Measurements from ENCODE around the gene POC1A. TPM values are rescaled to one million over a fixed set of nuclear protein-coding genes. Genes with fewer than 3 reads are reported as not detected.

POC1A gene
- total and polyA plus RNA-seq, 9 of the 15 experiments (the other 6 are each of a cell fraction or from before 2014, with no cell fraction given): 7.2 to 17.5 (median 12.1) TPM

DNA sequence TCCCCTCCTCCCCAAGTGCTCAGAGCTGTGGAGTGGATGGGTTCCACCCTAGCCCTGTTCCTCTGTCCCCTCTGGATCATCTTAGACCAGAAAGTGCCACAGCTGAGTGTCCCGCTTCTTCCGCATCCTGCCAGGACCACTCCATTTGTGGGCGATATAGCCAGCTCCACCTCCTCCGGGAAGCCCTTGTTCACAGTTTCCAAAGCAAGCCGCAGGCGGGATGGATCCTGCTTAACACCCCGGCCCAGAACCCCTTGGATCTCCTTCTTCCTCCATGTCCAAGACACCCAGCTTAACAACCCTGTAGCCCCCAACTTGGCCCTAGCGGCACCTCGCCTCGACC is 43.2 kb upstream of the POC1A start (continued):
- TF ChIP-seq, protein P1, sequence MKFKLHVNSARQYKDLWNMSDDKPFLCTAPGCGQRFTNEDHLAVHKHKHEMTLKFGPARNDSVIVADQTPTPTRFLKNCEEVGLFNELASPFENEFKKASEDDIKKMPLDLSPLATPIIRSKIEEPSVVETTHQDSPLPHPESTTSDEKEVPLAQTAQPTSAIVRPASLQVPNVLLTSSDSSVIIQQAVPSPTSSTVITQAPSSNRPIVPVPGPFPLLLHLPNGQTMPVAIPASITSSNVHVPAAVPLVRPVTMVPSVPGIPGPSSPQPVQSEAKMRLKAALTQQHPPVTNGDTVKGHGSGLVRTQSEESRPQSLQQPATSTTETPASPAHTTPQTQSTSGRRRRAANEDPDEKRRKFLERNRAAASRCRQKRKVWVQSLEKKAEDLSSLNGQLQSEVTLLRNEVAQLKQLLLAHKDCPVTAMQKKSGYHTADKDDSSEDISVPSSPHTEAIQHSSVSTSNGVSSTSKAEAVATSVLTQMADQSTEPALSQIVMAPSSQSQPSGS (CRISPR knock-in tag; IDR thresholded peaks at IDR 0.05): no peak
- 0 out of 2 replicates have a peak, but pooled peaks have one; percentile 53 for TF ChIP-seq E2F3 (CRISPR knock-in tag; IDR thresholded peaks at IDR 0.05)
- no peak for TF ChIP-seq KDM5B (IDR thresholded peaks at IDR 0.05; ENCODE audit: insufficient replicate concordance, low read depth, low read length)
- no peak for TF ChIP-seq MTA2 (IDR thresholded peaks at IDR 0.05; ENCODE audit: low read depth)
- TF ChIP-seq ZNF766 (CRISPR knock-in tag; conservative IDR thresholded peaks at IDR 0.05): no peak
- TF ChIP-seq LEF1 (IDR thresholded peaks at IDR 0.05): no peak

DNA sequence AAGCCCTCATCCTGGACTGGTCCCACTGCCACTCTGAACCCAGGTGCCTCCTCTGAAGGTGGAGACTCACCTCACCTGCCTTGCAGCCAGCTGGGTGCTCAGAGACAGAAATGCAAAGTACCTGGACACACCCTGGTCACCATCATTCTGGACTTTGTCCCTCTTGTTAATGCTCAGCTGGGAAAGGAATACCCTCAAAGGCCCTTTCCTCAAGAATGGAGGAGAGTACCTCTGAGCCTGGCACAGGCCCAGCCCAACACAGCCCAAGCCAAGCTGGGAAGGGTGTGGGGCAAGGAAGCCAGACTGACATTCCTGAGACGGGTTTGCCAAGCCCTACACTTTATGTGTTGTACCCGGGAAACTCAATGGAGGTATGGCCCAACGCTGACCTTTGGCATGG is 42.8 kb upstream of the POC1A start:
- H3K9me1 ChIP-seq (ENCODE audit: control insufficient read depth, insufficient read depth, low read length): no peaks in the 10 kb centered on the region
- H3K27ac ChIP-seq (ENCODE audit: extremely low read depth, low read depth, low read length): no peak overlapping the region
- no peak overlapping the region for H3K4me3 ChIP-seq
- no peaks in the 10 kb centered on the region for H3K27me3 ChIP-seq (ENCODE audit: control insufficient read depth in 2 of 2, insufficient read depth in 2 of 2, low read length in 2 of 2)
- peaks cover 16% of the 10 kb centered on the region for H3K79me2 ChIP-seq (ENCODE audit: control insufficient read depth, insufficient read depth, low read length)
- no peak for DNase-seq (ENCODE audit: extremely low read depth in 1 of 4, low spot score in 3 of 4)
- no peak overlapping the region; the same call in 1 of the 2 replicates for H2AFZ ChIP-seq (ENCODE audit: low read depth, low read length)
- CTCF ChIA-PET (ENCODE audit: low intra/inter-chr PET ratio): no interaction called here
- ATAC-seq: no peak
- peaks cover 29% of the 10 kb centered on the region; the same call in 2 of the 3 replicates for H3K36me3 ChIP-seq (ENCODE audit: control insufficient read depth, insufficient read depth, low read length)
- H3K4me2 ChIP-seq (ENCODE audit: insufficient read depth, low read length): no peak overlapping the region
- in situ Hi-C loops (cut with MboI) (no loop called here), intact Hi-C loops (cut with micrococcal nuclease) (no loop called here)
- peak overlapping the region in 1 of 2 experiments; percentile 96; a peak in 1 of 4 replicates for H3K9ac ChIP-seq (ENCODE audit: insufficient read depth in 1 of 2, low read depth in 2 of 2, low read length in 2 of 2)
- POLR2A ChIA-PET: interaction anchor here (0.7 to 1.4 kb wide), 5 partner anchors 8 to 963 kb away, joined by 3 to 4 read pairs (median 4); partner anchors contain the start of gene POC1A
- FAIRE-seq: no peak
- no peaks in the 10 kb centered on the region for H4K20me1 ChIP-seq (replicated peaks; ENCODE audit: control insufficient read depth, insufficient read depth, low read length)
- H3K9me3 ChIP-seq (replicated peaks; ENCODE audit: control insufficient read depth, insufficient read depth, low read depth, low read length): no peaks in the 10 kb centered on the region
- peaks cover 22 to 31% of the 10 kb centered on the region in 2 experiments; a peak in 4 of 5 replicates for H3K4me1 ChIP-seq (replicated peaks in 1 of 2; ENCODE audit: control insufficient read depth in 2 of 2, insufficient read depth in 2 of 2, low read length in 2 of 2)
- BruUV-seq (replicated peaks): no TSS peak
- WGBS (ENCODE audit: insufficient coverage, low coverage, missing lambda C conversion rate): 38% methylated on average over 3 of the region's 3 CpGs
- TF ChIP-seq HMG20A (CRISPR knock-in tag; conservative IDR thresholded peaks at IDR 0.05): no peak
- TF ChIP-seq, protein P2, sequence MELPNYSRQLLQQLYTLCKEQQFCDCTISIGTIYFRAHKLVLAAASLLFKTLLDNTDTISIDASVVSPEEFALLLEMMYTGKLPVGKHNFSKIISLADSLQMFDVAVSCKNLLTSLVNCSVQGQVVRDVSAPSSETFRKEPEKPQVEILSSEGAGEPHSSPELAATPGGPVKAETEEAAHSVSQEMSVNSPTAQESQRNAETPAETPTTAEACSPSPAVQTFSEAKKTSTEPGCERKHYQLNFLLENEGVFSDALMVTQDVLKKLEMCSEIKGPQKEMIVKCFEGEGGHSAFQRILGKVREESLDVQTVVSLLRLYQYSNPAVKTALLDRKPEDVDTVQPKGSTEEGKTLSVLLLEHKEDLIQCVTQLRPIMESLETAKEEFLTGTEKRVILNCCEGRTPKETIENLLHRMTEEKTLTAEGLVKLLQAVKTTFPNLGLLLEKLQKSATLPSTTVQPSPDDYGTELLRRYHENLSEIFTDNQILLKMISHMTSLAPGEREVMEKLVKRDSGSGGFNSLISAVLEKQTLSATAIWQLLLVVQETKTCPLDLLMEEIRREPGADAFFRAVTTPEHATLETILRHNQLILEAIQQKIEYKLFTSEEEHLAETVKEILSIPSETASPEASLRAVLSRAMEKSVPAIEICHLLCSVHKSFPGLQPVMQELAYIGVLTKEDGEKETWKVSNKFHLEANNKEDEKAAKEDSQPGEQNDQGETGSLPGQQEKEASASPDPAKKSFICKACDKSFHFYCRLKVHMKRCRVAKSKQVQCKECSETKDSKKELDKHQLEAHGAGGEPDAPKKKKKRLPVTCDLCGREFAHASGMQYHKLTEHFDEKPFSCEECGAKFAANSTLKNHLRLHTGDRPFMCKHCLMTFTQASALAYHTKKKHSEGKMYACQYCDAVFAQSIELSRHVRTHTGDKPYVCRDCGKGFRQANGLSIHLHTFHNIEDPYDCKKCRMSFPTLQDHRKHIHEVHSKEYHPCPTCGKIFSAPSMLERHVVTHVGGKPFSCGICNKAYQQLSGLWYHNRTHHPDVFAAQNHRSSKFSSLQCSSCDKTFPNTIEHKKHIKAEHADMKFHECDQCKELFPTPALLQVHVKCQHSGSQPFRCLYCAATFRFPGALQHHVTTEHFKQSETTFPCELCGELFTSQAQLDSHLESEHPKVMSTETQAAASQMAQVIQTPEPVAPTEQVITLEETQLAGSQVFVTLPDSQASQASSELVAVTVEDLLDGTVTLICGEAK (IDR thresholded peaks at IDR 0.05): no peak
- TF ChIP-seq, protein P2 (CRISPR knock-in tag; IDR thresholded peaks at IDR 0.05): no peak
- TF ChIP-seq PREB (CRISPR knock-in tag; IDR thresholded peaks at IDR 0.05): no peak
- TF ChIP-seq ZNF232 (CRISPR knock-in tag; IDR thresholded peaks at IDR 0.05): no peak

Data from K562 (cell line).